IMR-90 (cell line): ENCODE results near the gene HASPIN. TPM values are rescaled to one million over a fixed set of nuclear protein-coding genes. Genes with fewer than 3 reads are reported as not detected.

Source experiments
- ATAC-seq: fragments of 200-7000 bp; cut with Tn5 transposase; 2 replicates; pipeline ENCODE4 v1.9.1; 2020; ENCODE audit warnings: low read depth, mild to moderate bottlenecking, moderate library complexity
- BruUV-seq: library from RNA; stranded (reverse); fragments of 400-500 nt; replicated peaks from 2 replicates; lab custom pipeline; 2021; lab: Mats Ljungman, UMichigan
- CTCF ChIA-PET: fragments of 300-600 bp; formaldehyde crosslinking; extraction: SDS; loops from one replicate; lab custom pipeline; 2021; ENCODE audit warnings: antibody characterized with exemption; lab: Yijun Ruan, JAX
- POLR2A ChIA-PET: fragments of 300-600 bp; sonication (Branson Sonifier 250); formaldehyde crosslinking; loops from one replicate; lab custom pipeline; 2022; ENCODE audit warnings: antibody characterized with exemption; ENCODE audit not compliant: unreplicated experiment; lab: Charles Lee
- DNase-seq: peaks from one replicate; pipeline ENCODE4 v3.0.0; 2013
- H2AFZ ChIP-seq: replicated peaks from 2 replicates; pipeline ENCODE3; 2013; ENCODE audit warnings: low read length, mild to moderate bottlenecking; ENCODE audit not compliant: poor library complexity
- H2AK5ac ChIP-seq: 2 replicates; pipeline ENCODE4 v1.6.1; 2013; ENCODE audit warnings: low read depth, low read length, inconsistent platforms
- H2AK9ac ChIP-seq: replicated peaks from 2 replicates; pipeline ENCODE3; 2013; ENCODE audit warnings: mild to moderate bottlenecking, low read depth, low read length, moderate library complexity; ENCODE audit not compliant: poor library complexity
- H2BK120ac ChIP-seq: 2 replicates; pipeline ENCODE4 v1.6.1; 2013; ENCODE audit warnings: low read depth, low read length, inconsistent platforms
- H2BK15ac ChIP-seq: 3 replicates; pipeline ENCODE4 v1.6.1; 2013; ENCODE audit warnings: low read depth, low read length, inconsistent platforms
- H2BK20ac ChIP-seq: 2 replicates; pipeline ENCODE4 v1.6.1; 2013; ENCODE audit warnings: low read depth, mild to moderate bottlenecking, inconsistent platforms, low read length, moderate library complexity
- H2BK5ac ChIP-seq: 2 replicates; pipeline ENCODE4 v1.6.1; 2013; ENCODE audit warnings: mild to moderate bottlenecking, low read depth, low read length, inconsistent platforms; ENCODE audit not compliant: poor library complexity, severe bottlenecking
- H3K14ac ChIP-seq: replicated peaks from 2 replicates; pipeline ENCODE4 v1.6.1; 2013; ENCODE audit warnings: low read depth, low read length, inconsistent platforms
- H3K18ac ChIP-seq: 2 replicates; pipeline ENCODE4 v1.6.1; 2013; ENCODE audit warnings: low read depth, low read length, control low read depth
- H3K23ac ChIP-seq: 2 replicates; pipeline ENCODE4 v1.6.1; 2013; ENCODE audit warnings: low read depth, low read length, inconsistent platforms
- H3K27ac ChIP-seq: 2 replicates; pipeline ENCODE4 v1.5.1; 2013; ENCODE audit warnings: mild to moderate bottlenecking, control low read depth, low read length; ENCODE audit not compliant: insufficient read depth
- H3K27me3 ChIP-seq: 2 replicates; pipeline ENCODE4 v1.6.1; 2013; ENCODE audit warnings: low read length; ENCODE audit not compliant: control insufficient read depth, insufficient read depth
- H3K36me3 ChIP-seq: 2 replicates; pipeline ENCODE4 v1.6.1; 2013; ENCODE audit warnings: low read length, mixed read lengths; ENCODE audit not compliant: control insufficient read depth, insufficient read depth
- H3K4ac ChIP-seq: 2 replicates; pipeline ENCODE4 v1.6.1; 2013; ENCODE audit warnings: low read depth, low read length, inconsistent platforms
- H3K4me1 ChIP-seq: 2 replicates; pipeline ENCODE4 v1.6.1; 2013; ENCODE audit warnings: low read length, mixed read lengths; ENCODE audit not compliant: control insufficient read depth, insufficient read depth
- H3K4me2 ChIP-seq: 2 replicates; pipeline ENCODE4 v1.6.1; 2013; ENCODE audit warnings: low read depth, mild to moderate bottlenecking, control low read depth, low read length, moderate library complexity
- H3K4me3 ChIP-seq: 2 replicates; pipeline ENCODE4 v1.5.1; 2013; ENCODE audit warnings: low read depth, mild to moderate bottlenecking, control low read depth, low read length, moderate library complexity; ENCODE audit not compliant: insufficient read depth
- H3K56ac ChIP-seq: 2 replicates; pipeline ENCODE4 v1.6.1; 2013; ENCODE audit warnings: low read length, inconsistent platforms; ENCODE audit not compliant: insufficient read depth; ENCODE audit errors: extremely low read depth
- H3K79me1 ChIP-seq, 2 experiments: 2 replicates each; pipeline ENCODE4 v1.6.1; 2013; ENCODE audit warnings: low read length in 2 of 2, inconsistent platforms in 1 of 2, low read depth in 1 of 2
- H3K9ac ChIP-seq: 2 replicates; pipeline ENCODE4 v1.6.1; 2013; ENCODE audit warnings: low read depth, low read length, control low read depth
- H3K9me1 ChIP-seq: 2 replicates; pipeline ENCODE4 v1.6.1; 2013; ENCODE audit warnings: low read length, inconsistent platforms; ENCODE audit not compliant: insufficient read depth
- H3K9me3 ChIP-seq: 2 replicates; pipeline ENCODE4 v1.6.1; 2013; ENCODE audit warnings: low read length; ENCODE audit not compliant: control insufficient read depth, insufficient read depth
- H4K20me1 ChIP-seq: 2 replicates; pipeline ENCODE4 v1.6.1; 2013; ENCODE audit warnings: low read length, inconsistent platforms; ENCODE audit not compliant: insufficient read depth
- H4K5ac ChIP-seq: 2 replicates; pipeline ENCODE4 v1.6.1; 2013; ENCODE audit warnings: mild to moderate bottlenecking, low read depth, low read length, control low read depth
- H4K8ac ChIP-seq, 2 experiments: 2 replicates each; pipeline ENCODE4 v1.6.1; 2013; ENCODE audit warnings: low read depth in 2 of 2, low read length in 2 of 2, control low read depth in 1 of 2, inconsistent platforms in 1 of 2
- H4K91ac ChIP-seq: 2 replicates; pipeline ENCODE4 v1.6.1; 2013; ENCODE audit warnings: low read depth, low read length, inconsistent platforms; ENCODE audit not compliant: insufficient read depth
- CEBPB ChIP-seq: IDR thresholded peaks from 2 replicates; pipeline ENCODE4 v1.6.1; 2012; ENCODE audit warnings: low read depth, low read length, improper control_type of control experiment
- MXI1 ChIP-seq: IDR thresholded peaks from 2 replicates; pipeline ENCODE4 v1.6.1; 2012; ENCODE audit warnings: low read depth, mild to moderate bottlenecking, low read length, moderate library complexity, borderline replicate concordance
- WGBS, 2 experiments: methylation state at CpG; one replicate each; pipeline versions ENCODE4 v1.1.5 to v1.1.7; 2013; ENCODE audit warnings: missing lambda C conversion rate in 2 of 2; ENCODE audit not compliant: insufficient read length in 1 of 2; ENCODE audit errors: extremely low coverage in 2 of 2; 5-methylcytosine and 5-hydroxymethylcytosine counted together
- dilution Hi-C: fragments of 300-500 bp; cut with HindIII; formaldehyde crosslinking; loops from one replicate; pipeline ENCODE4 v1.14.3; 2018; ENCODE audit warnings: low sequenced_read_pairs; ENCODE audit not compliant: unreplicated experiment
- in situ Hi-C: fragments of 300-500 bp; cut with MboI; formaldehyde crosslinking; loops from 3 replicates; pipeline ENCODE4 v1.14.3; 2019; ENCODE audit warnings: low sequenced_read_pairs, inconsistent platforms, mixed read lengths
- intact Hi-C: fragments of 100-400 bp; cut with micrococcal nuclease; formaldehyde crosslinking; loops from 2 replicates; pipeline ENCODE4 v1.10.0; 2022
- polyA plus RNA-seq, 3 experiments: library from polyadenylated mRNA; depleted of rRNA; stranded (reverse); fragments of >200 nt; gene quantifications; 2 replicates each; pipeline ENCODE4 v1.2.3, GENCODE V29; 2012; ENCODE audit warnings: low replicate concordance in 1 of 3
- total RNA-seq: library from RNA; depleted of rRNA; stranded (reverse); fragments of >200 nt; gene quantifications from 2 replicates; pipeline ENCODE4 v1.2.3, GENCODE V29; 2012

Gene HASPIN
- total and polyA plus RNA-seq, 2 of the 4 experiments (the other 2 are of a cell fraction) = 2.2 to 4.3 TPM

GRCh38 chr17:3722716-3723115 is 987 bp upstream of the HASPIN start:
- peak overlapping the region; percentile 17 for H2AFZ ChIP-seq
- H2AK5ac ChIP-seq = peak overlapping the region; percentile 60; the same call in 1 of the 2 replicates
- H3K36me3 ChIP-seq = peaks cover 6% of the 10 kb centered on the region
- 45% methylated on average over 6 of the region's 6 CpGs; no CpG with 5 or more reads in 1 of the 2 experiments for WGBS, 2 experiments
- H4K8ac ChIP-seq = peak overlapping the region; percentile 92 to 100; a peak in 3 of 4 replicates
- H3K23ac ChIP-seq = peak overlapping the region; percentile 95
- H4K5ac ChIP-seq = peak overlapping the region; percentile 98; the same call in 1 of the 2 replicates
- CTCF ChIA-PET = interaction anchor here (1.4 kb wide), 1 partner anchor 15 kb away, joined by 9 read pairs; no protein-coding TSS in a partner anchor
- peak overlapping the region; percentile 98 for H3K9ac ChIP-seq
- peak overlapping the region; percentile 98 for H3K27ac ChIP-seq
- H3K9me1 ChIP-seq = peaks cover 9% of the 10 kb centered on the region
- peaks cover 16% of the 10 kb centered on the region for H4K20me1 ChIP-seq
- H2BK5ac ChIP-seq = peak overlapping the region; percentile 98
- 0 out of 3 replicates have a peak overlapping the region, but pooled peaks have one; percentile 50 for H2BK15ac ChIP-seq
- dilution Hi-C loops (no loop called here), in situ Hi-C loops (no loop called here), intact Hi-C loops (loop anchor here (5.0 kb wide), 2 partner anchors 40 to 55 kb away; partner anchors contain the start of genes EMC6 and TAX1BP3)
- H2BK120ac ChIP-seq = peak overlapping the region; percentile 72; the same call in 1 of the 2 replicates
- H3K4me1 ChIP-seq = peaks cover 23% of the 10 kb centered on the region
- H3K4ac ChIP-seq = peak overlapping the region; percentile 98
- no peak overlapping the region for H2BK20ac ChIP-seq
- peak overlapping the region; percentile 94 for H3K4me3 ChIP-seq
- H3K14ac ChIP-seq = peak overlapping the region; percentile 56
- BruUV-seq = no TSS peak
- peak overlapping the region; percentile 99 for H4K91ac ChIP-seq
- no peaks in the 10 kb centered on the region for H3K27me3 ChIP-seq
- peak overlapping the region; percentile 88; the same call in 1 of the 2 replicates for H3K56ac ChIP-seq
- H2AK9ac ChIP-seq = peak overlapping the region; percentile 90
- no peaks in the 10 kb centered on the region for H3K9me3 ChIP-seq
- peak overlapping the region; percentile 98; the same call in 1 of the 2 replicates for H3K18ac ChIP-seq
- no peak for ATAC-seq
- peak; percentile 12 for DNase-seq
- TF ChIP-seq CEBPB (0 out of 2 replicates have a peak, but pooled peaks have one; percentile 12), MXI1 (no peak)
- peak overlapping the region; percentile 97 for H3K4me2 ChIP-seq
- POLR2A ChIA-PET = no interaction called here
- peaks cover 25 to 61% of the 10 kb centered on the region in 2 experiments for H3K79me1 ChIP-seq
